MM.1S (cell line): ENCODE data around the gene TET3.

Experiments
- EZH2 ChIP-seq: fragments of 300-600 bp; sonication (generic); optimal IDR thresholded peaks from 2 replicates; pipeline ENCODE3; 2017; ENCODE audit warnings: low read depth, mild to moderate bottlenecking, antibody characterized with exemption, low read length, mixed read lengths
- EZH2phosphoT487 ChIP-seq: fragments of 300-600 bp; sonication (generic); IDR thresholded peaks from 2 replicates; pipeline ENCODE4 v1.6.1; 2018; ENCODE audit warnings: antibody characterized with exemption, low read length
- TF ChIP-seq, protein P1 (sequence below): fragments of 300-600 bp; sonication (generic); IDR thresholded peaks from 2 replicates; pipeline ENCODE4 v1.5.1; 2016; ENCODE audit warnings: antibody characterized with exemption, low read length, mixed read lengths

DNA sequence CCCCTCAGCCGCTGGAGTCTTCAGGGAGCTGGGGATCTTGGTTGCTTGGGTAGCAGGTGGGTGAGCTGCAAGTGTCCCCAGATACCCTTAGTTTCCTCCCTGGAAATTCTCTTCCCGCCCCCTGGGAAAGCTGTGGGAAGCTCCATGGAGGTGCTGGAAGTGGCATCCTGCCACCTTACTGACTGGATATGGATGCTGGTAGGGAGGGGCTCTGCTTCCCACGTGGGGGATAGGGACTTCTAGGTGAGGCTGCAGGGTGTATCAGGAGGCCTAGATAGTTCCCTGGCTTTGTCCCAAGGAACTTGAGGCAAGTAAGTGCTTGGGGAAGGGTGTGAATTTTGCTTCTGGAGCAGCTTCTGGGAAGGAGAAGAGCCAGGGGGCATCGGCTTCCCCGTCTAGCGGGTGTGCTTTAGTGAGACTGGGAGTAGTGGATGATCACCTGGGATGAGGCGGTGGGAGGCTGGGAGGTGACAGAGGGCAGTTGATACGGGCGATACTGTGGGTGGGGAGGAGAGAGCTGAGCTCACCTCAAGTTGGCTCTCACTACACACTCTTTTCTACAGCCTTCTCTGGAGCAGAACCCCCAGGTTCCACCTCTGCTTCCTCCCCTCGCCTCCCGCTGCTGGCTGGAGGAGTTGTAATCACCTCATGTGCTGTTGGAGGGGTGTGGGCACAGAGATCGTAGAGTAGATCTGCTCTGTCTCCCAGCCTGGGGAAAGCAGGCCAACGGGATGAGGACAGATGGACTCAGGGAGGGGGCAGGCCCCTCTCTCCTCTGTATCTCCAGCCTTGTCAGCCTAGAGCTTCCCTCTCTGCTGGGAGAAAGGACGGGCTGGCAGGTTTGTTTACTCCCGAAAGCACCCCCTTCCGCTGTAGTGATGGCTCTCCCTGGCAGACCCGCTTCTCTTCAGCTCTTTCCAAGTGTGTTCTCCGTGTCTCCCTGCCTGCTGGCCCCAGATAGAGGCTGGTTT lies 19.8 kb downstream of the TET3 start:
- TF ChIP-seq, protein P1, sequence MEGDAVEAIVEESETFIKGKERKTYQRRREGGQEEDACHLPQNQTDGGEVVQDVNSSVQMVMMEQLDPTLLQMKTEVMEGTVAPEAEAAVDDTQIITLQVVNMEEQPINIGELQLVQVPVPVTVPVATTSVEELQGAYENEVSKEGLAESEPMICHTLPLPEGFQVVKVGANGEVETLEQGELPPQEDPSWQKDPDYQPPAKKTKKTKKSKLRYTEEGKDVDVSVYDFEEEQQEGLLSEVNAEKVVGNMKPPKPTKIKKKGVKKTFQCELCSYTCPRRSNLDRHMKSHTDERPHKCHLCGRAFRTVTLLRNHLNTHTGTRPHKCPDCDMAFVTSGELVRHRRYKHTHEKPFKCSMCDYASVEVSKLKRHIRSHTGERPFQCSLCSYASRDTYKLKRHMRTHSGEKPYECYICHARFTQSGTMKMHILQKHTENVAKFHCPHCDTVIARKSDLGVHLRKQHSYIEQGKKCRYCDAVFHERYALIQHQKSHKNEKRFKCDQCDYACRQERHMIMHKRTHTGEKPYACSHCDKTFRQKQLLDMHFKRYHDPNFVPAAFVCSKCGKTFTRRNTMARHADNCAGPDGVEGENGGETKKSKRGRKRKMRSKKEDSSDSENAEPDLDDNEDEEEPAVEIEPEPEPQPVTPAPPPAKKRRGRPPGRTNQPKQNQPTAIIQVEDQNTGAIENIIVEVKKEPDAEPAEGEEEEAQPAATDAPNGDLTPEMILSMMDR = no peak
- TF ChIP-seq EZH2phosphoT487 (no peak), EZH2 (no peak)
